Peyer's patch (tissue), 4 donors: ENCODE measurements around the gene KRTAP5-5. TPM values are rescaled to one million over a fixed set of nuclear protein-coding genes. Genes with fewer than 3 reads are reported as not detected.
"Not testable (repeated sequence)": the region's sequence is repeated elsewhere in the genome, so short reads cannot be mapped to it uniquely, and the experiment has no call there.

ENCODE experiments used
- DNase-seq, 3 donors: peaks; one replicate each; pipeline ENCODE4 v3.0.0-alpha.2; 2017 to 2019
- H3K27ac ChIP-seq, 4 donors: fragments of 200-600 bp; sonication (generic); one replicate each; pipeline ENCODE4 v1.5.1; 2016 to 2019
- H3K27me3 ChIP-seq, 2 donors: fragments of 200-600 bp; sonication (generic); one replicate each; pipeline ENCODE4 v1.5.1; 2019
- H3K36me3 ChIP-seq, 3 donors: fragments of 200-600 bp; sonication (generic); one replicate each; pipeline ENCODE4 v1.5.1; 2016 to 2019
- H3K4me1 ChIP-seq, 4 donors: fragments of 200-600 bp; sonication (generic); one replicate each; pipeline ENCODE4 v1.5.1; 2016 to 2019
- H3K4me3 ChIP-seq, 4 donors: fragments of 200-600 bp; sonication (generic); 1 replicate in 3 of 4; 2 replicates in 1 of 4; pipeline ENCODE4 v1.5.1; 2016 to 2019; ENCODE audit warnings: mild to moderate bottlenecking in 1 of 4
- H3K9me3 ChIP-seq, 4 donors: fragments of 200-600 bp; sonication (generic); one replicate each; pipeline ENCODE4 v1.5.1; 2016 to 2019; ENCODE audit warnings: mild to moderate bottlenecking in 1 of 4
- CTCF ChIP-seq, 6 experiments: fragments of 450-650 bp in 4 of 6; fragments of 200-600 bp in 2 of 6; sonication (generic) in 1 of 6; IDR thresholded peaks; one replicate each; pipeline ENCODE4 v1.5.1; 2017 to 2019; ENCODE audit warnings: antibody characterized with exemption in 6 of 6, mild to moderate bottlenecking in 3 of 6, moderate library complexity in 1 of 6
- POLR2A ChIP-seq, 2 donors: fragments of 450-650 bp; IDR thresholded peaks; one replicate each; pipeline ENCODE4 v1.5.1; 2017; ENCODE audit warnings: antibody characterized with exemption in 2 of 2, mild to moderate bottlenecking in 2 of 2, moderate library complexity in 2 of 2
- total RNA-seq, 4 donors: library from RNA; depleted of rRNA; stranded (reverse); fragments of >200 nt; gene quantifications; one replicate each; pipeline ENCODE4 v1.1.0, GENCODE V29; 2016

Gene KRTAP5-5, protein sequence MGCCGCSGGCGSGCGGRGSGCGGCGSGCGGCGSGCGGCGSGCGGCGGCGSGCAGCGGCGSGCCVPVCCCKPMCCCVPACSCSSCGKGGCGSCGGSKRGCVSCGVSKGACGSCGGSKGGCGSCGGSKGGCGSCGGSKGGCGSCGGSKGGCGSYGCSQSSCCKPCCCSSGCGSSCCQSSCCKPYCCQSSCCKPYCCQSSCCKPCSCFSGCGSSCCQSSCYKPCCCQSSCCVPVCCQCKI
- not detected for total RNA-seq

DNA sequence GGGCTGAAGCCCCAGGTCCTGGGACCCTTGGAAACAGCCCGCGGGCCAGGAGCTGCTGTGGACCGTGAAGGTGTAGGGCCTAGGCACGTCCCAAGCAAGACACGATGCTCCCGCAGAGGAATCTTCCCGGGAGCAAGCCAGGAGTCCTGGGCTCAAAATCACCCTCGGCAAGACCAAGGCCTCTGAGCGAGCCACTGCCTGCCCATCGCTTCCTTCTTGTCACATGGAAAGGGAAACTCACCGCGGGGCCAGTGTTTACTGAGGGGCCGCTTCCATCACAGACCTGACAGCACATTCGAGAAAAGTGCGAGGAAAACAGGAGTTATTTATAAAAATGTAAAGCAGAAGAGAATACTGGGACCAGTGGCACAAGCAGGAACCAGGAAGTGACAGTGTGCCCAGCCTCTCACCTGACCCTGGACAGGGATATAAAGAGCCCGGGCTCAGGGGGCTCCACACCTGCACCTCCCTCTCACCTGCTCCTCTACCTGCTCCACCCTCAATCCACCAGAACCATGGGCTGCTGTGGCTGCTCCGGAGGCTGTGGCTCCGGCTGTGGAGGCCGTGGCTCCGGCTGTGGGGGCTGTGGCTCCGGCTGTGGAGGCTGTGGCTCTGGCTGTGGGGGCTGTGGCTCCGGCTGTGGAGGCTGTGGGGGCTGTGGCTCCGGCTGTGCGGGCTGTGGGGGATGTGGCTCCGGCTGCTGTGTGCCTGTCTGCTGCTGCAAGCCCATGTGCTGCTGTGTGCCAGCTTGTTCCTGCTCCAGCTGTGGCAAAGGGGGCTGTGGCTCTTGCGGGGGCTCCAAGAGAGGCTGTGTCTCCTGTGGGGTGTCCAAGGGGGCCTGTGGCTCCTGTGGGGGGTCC is at the start of gene KRTAP5-5:
Gene KRTAP5-5, plus strand, starts transcription at position 450 of the 860 bp plus-strand sequence. Its CDS starts 66 bp downstream, at position 516.
- H3K27ac ChIP-seq, result no peak within 1 kb of the TSS
- H3K9me3 ChIP-seq, result no peaks in the 10 kb centered on the region
- TF ChIP-seq CTCF (IDR thresholded peaks at IDR 0.05) (no peak), POLR2A (IDR thresholded peaks at IDR 0.05) (no peak)
- H3K27me3 ChIP-seq, result no peaks in the 10 kb centered on the region
- H3K4me1 ChIP-seq, result no peaks in the 10 kb centered on the region
- no peaks in the 10 kb centered on the region for H3K36me3 ChIP-seq
- H3K4me3 ChIP-seq, result no peak within 1 kb of the TSS
- DNase-seq, result no peak

- no peaks in the 10 kb centered on the region for H3K36me3 ChIP-seq
- no peak overlapping the region for H3K27ac ChIP-seq
- no peak for DNase-seq
- no peaks in the 10 kb centered on the region for H3K4me1 ChIP-seq
- no peaks in the 10 kb centered on the region for H3K27me3 ChIP-seq
- no peak overlapping the region for H3K4me3 ChIP-seq
- TF ChIP-seq CTCF (IDR thresholded peaks at IDR 0.05) (no peak), POLR2A (IDR thresholded peaks at IDR 0.05) (no peak)
- H3K9me3 ChIP-seq, result peaks cover 0 to 5% (median 0%) of the 10 kb centered on the region in 4 donors
These were observed 47.6 kb upstream of the KRTAP5-5 start for GRCh38 chr11:1581976-1582375.

GRCh38 chr11:1582909-1583308 is 46.7 kb upstream of the KRTAP5-5 start:
- not testable (repeated sequence) for DNase-seq, H3K9me3 ChIP-seq, H3K4me1 ChIP-seq, H3K4me3 ChIP-seq, H3K27ac ChIP-seq, H3K27me3 ChIP-seq, H3K36me3 ChIP-seq

DNA sequence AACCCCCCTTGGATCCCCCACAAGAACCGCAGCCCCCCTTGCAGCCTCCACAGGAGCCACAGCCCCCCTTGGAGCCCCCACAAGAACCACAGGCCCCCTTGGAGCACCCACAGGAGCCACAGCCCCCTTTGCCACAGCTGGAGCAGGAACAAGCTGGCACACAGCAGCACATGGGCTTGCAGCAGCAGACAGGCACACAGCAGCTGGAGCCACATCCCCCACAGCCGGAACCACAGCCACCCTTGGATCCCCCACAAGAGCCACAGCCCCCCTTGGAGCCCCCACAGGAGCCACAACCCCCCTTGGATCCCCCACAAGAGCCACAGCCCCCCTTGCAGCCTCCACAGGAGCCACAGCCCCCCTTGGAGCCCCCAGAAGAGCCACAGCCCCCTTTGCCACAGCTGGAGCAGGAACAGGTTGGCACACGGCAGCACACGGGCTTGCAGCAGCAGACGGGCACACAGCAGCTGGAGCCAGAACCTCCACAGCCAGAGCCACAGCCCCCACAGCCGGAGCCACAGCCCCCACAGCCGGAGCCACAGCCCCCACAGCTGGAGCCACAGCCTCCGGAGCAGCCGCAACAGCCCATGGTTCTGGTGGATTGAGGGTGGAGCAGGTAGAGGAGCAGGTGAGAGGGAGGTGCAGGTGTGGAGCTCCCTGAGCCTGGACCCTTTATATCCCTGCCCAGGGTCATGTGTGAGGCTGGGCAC is 44.8 kb upstream of the KRTAP5-5 start, which contains the start of gene KRTAP5-1:
Gene KRTAP5-1, minus strand, starts transcription at position 623 of the 710 bp plus-strand sequence. Its CDS starts 34 bp downstream, at position 589.
- not testable (repeated sequence) for H3K9me3 ChIP-seq, DNase-seq, H3K4me3 ChIP-seq, H3K27me3 ChIP-seq, H3K36me3 ChIP-seq, H3K27ac ChIP-seq, H3K4me1 ChIP-seq

DNA sequence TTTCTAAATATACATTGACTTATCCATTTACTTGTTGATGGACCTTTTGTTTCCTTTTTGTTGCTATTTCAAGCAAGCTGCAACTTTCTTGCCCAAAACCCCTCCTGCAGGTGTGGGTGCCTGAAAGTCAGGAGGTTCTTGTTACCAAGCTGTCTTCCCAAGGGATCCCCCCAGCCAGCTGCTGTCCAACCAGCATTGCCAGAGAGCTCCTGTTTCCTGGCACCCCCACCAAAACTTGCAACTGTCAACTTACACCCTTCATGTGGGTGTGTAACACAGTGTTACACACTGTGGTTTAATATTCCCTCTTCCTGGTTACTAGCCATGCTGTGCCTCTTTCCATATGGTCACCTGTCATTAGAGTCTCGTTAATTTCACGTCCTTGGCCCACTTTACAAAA is 42.9 kb upstream of the KRTAP5-5 start:
- Histone ChIP-seq H3K4me1 (no peaks in the 10 kb centered on the region), H3K9me3 (no peaks in the 10 kb centered on the region), H3K27ac (no peak overlapping the region), H3K36me3 (no peaks in the 10 kb centered on the region), H3K4me3 (no peak overlapping the region), H3K27me3 (no peaks in the 10 kb centered on the region)
- DNase-seq, result no peak
- no peak for TF ChIP-seq CTCF (IDR thresholded peaks at IDR 0.05)
- no peak for TF ChIP-seq POLR2A (IDR thresholded peaks at IDR 0.05)

GRCh38 chr11:1589191-1589963 is 40.2 kb upstream of the KRTAP5-5 start:
- H3K4me3 ChIP-seq, H3K27ac ChIP-seq, H3K27me3 ChIP-seq, H3K4me1 ChIP-seq, H3K9me3 ChIP-seq, DNase-seq, H3K36me3 ChIP-seq: not testable (repeated sequence)
